ENCODE measurements around the gene CFP.

Gene CFP

DNA sequence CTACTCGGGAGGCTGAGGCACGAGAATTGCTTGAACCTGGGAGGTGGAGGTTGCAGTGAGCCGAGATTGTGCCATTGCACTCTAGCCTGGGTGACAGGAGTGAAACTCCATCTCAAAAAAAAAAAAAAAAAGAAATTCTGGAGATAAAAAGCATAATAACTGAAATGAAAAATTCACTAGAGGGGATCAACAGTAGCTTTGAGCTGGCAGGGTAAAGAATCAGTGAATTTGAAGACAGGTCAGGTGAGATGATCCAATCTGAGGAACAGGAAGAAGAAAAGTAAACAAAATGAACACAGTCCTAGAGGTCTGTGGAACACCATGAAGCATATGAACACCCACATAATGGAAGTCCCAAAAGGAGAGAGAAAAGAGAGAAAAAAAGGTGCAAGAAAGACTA is 32.5 kb downstream of the CFP start:
- no peak for DNase-seq

DNA sequence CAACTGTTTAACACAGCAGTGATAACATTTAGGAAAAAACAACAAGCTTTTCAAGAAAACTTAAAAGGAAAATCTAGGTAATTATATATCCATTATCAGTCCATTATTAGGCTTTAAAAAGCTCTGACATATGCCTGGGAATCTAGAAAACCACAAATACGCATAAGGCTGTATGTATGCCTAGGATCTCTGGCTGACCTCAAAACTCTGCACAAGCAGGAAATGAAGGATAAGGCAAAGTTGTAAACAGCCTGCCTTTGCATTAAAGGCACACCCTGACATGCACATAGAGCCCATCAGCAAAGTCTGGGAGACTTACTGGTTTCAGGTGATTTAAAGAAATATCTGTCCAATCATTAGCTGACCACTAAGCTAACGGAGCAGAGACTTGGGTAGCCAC is 33.5 kb downstream of the CFP start:
- DNase-seq, result no peak

DNA sequence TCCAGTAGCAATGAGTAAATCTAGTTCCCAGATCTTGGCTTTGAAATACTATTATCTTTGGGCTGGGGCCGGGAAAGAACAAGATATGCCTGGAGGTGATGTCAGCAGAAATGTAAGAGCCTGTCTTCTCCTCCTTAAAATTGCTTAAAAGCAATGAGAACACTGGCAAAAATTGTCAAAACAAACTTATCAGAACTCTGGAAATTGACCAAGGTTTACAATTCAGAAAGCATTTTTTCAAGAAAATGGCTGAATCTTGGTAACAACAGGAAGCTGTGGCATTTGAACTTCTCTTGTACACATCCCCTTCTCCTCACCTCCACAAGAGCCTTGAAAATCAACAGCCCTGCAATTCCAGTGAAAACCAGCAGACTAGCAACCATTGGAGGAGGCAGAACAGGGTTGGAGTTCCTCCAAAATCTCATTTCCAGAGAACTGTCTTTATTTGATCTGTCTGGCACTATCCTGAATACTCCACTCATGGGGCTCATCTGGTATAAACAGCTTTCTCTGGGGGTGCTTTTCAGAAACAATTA is 33.9 kb downstream of the CFP start:
- DNase-seq, result no peak

DNA sequence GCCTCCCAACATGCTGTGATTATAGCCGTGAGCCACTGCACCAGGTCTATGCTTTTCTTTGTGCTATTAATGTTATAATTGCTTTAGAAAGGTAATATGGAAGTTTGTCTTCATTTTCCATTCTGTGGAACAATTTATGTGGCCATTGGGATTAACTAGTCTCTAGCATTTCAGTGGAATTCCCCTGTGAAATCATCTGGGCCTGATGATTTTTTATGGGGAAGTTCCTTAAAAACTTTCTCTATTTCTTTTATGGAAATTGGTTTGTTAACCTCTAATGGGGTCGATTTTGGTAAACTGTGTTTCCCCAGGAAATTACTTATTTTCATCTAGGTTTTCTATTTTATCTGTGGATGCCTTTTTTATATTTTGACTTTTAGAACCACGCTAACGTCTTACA is 36.2 kb downstream of the CFP start:
- no peak for DNase-seq

DNA sequence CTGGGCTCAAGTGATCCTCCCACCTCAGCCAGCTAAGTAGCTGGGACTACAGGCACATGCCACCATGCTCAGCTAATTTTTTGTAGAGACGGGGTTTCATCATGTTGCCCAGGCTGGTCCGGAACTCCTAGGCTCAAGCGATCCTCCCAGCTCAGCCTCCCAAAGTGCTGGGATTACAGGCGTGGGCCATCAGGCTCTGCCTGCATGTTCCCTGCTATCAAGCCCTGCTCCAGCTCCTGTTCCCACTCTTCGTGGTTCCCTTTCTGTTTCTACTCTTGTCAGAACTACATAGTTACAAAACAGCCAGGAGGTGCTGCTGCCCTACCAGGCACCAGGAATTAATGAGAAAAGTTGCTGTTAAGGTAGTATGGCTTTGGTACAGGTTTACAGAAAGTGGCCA is 38.7 kb downstream of the CFP start:
- no peak for DNase-seq

DNA sequence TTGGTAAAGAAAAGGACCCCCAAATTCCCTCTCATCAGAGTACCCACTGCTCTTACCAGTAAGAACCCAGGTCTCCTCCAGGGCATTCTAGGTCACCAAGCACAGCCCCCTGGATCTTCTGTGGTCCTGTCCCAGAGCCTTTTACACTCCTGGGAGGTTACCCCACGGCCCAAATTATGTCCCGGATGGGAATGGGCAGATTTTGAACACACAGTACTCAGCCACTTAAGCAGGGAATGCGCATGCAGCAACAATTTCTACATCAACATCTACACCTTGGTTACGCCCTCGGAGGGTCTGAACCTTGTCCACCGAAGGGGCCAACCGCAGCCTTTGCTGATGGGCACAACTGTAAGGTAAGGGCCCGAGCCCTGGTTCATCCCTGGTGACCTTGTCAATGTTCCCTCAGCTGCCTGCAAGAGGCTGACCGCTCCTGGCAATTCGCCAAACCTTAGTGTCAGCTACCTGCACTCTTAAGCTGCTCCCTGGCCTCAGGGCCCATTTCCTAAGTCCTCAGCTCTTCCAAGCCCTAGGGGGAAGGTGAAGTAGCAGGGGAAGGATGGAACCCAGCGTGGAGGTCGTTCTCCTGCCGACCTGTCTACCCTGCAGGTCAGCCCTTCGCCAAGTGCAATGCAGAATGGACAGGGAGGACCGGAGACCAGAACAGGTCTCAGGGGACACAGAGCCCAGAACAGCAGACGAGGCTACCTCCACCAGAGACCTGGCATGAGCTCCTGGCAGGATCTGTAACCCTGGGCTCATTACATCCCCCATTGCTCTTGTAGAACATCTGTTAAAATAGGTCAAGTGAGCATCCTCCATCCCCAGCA is 41.6 kb downstream of the CFP start:
- DNase-seq, result no peak

DNA sequence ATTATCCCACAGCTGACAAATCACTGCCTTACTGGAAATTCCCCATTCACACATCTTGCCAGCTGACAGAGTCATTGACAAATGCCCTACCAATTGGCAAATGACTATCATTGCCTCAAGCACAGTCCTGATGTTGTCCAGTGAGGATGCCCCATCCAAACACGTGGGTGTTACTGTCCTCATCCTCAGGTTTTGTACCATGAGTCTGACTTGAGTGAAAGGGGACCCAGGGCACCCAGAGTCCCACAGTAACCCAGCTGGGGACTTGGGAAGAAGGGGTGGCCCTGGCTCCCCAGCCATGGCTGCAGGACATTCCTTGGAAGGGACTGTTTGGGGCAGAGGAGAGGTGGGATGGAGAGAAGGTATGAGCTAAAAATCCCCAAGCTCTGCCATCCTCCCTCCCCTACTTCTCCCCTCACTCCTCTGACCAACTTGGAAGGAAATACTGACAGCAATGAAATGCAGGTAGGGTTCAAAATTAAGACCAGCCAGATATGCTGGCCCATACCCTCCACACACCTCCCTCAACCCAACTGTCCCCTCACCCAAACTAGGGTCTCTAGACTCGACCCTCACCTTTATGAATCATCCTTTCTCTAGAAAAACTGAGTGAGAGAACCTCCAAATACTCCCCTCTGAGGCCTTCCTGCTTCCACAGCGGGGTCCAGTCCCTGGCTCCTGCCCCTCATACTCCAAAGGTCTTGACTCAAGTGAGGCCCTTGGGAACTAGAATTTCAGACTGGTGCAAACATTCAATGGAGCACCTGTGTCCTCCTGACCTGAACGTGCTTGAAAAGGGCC is 42.4 kb downstream of the CFP start:
- DNase-seq, result no peak

DNA sequence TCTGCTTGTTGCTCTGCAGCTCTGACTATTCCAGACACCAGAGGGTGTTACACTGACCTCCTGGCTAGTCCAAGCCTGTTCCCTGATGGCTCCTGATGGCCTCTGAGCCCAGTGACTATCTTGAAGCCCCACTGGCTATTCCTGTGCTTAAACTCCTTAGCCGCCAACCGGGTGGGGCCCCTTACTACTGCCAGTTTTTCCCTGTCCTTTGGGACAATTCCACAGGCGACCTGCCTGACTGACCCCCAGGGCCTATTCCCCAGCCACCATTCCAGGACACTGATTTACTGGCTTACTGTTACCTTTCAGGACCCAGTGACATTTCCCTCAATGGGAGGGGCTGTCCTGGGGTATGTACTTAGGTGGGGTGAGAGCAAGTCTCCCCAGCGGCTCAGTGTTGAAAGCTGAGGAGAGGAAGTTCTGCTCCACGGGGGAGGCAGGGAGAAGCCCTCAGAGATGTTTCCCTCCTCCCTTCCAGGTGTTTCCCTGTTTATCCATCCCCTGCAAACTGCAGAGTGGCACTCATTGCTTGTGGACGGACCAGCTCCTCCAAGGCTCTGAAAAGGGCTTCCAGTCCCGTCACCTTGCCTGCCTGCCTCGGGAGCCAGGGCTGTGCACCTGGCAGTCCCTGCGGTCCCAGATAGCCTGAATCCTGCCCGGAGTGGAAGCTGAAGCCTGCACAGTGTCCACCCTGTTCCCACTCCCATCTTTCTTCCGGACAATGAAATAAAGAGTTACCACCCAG is 43.5 kb downstream of the CFP start:
- DNase-seq, result no peak

DNA sequence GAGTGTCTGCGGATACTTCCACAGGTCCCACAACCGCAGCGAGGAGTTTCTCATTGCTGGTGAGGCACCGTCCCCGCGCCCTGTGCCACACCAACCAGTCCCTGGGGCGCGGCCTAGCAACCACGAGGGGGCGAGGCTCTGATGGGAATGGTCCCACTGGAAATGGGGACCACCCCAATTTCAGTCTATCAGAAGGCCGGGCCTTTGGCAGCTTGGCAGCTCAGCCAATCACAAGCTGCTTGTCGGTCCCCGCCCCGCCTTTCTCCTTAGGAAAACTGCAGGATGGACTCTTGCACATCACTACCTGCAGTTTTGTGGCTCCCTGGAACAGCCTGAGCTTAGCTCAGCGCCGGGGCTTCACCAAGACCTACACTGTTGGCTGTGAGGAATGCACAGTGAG is 44.5 kb downstream of the CFP start:
- no peak for DNase-seq

DNA sequence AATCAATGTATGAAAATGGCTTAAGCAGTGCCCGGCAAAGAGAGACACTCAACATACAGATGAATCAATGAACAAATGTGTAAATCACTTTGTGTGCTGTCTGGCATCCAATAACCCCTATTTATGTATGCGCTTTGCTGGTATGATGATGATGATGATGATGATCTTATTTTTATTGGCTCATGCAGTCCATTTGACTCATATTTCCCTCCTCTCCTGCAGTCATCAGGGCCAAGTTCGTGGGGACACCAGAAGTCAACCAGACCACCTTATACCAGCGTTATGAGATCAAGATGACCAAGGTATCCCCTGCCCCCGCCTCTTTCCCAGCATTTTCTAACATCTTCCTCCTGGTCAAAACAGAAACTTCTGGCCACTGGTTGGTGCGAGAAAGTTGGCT is 45.0 kb downstream of the CFP start:
- no peak for DNase-seq

DNA sequence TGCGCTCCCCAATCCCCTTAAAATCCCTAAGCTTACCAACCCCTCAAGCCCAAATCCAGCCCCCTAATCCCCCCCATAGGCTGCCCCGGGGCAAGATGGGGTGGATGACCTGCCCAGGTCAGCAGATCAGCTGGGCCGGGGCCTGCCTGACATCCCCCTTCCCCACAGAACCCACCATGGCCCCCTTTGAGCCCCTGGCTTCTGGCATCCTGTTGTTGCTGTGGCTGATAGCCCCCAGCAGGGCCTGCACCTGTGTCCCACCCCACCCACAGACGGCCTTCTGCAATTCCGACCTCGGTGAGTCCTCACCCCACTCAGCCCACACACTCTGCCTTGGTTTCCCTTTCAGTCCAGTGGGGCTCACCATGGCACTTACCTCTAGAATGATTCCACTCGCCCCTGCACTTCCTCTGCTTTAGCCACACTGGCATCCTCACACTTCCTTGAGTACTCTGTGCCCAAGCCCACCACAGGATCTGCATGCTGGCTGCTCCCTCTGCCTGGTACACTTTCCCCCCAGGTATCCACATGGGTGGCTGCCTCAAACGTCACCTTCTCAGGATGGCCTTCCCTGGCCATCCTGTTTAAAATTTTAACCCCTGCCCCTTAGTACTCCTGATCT is 46.4 kb downstream of the CFP start:
- DNase-seq, result no peak

DNA sequence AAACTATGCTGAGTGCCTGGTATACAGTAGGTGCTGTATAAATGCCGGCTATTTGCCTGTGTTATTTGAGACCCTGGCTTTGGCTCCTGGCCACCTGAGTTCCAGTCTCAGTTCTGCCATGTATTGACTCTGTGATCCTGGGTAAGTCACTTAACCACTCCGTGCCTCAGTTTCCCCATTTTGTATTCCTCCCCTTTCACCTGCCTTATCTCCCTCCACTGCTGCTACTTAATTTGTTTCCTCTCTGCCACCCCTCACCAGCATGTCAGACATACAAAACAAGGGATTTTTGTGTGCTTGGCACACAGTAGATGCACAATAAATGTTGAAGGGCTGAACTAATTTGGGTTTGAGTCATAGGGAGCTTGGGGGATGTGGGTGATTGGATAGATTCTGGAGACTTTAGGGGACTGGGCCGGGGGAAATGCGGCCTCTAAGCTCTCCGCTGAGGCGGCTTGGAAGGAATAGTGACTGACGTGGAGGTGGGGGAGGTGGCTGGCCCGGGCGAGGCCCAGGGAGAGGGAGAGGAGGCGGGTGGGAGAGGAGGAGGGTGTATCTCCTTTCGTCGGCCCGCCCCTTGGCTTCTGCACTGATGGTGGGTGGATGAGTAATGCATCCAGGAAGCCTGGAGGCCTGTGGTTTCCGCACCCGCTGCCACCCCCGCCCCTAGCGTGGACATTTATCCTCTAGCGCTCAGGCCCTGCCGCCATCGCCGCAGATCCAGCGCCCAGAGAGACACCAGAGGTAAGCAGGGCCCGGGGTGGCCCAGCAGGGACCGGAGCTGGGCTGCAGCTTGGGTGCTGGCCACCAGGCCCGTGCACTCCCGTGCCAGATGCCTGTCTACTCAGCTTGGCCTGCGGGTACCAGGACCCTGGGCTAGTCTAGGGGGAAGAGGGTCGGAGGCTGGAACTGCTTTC is 47.7 kb downstream of the CFP start, which contains the start of gene TIMP1:
Gene TIMP1 (plus strand): TSS at position 706 of the 917 bp plus-strand sequence. CDS start 980 bp downstream, outside the sequence.
- DNase-seq, result peak; percentile 87

DNA sequence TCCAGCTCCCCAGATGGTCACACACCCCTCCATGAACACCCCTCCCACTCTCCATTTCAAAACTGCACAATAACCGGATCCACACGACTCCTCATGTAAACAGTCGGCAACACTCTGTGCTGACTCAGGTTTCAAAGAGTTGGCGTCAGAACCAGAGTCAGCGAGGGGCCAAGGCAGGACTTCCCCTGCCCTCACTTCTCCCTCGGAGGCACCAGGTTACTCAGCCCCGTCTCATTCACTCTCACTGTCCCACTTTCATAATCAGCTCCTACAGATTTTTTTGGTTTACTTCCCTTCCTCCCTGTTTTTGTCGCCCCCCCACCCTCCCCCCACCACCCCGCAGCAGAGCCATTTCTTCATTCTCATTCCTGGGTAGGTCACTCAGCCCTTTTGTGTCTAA is 50.2 kb downstream of the CFP start:
- DNase-seq, result peak; percentile 60

DNA sequence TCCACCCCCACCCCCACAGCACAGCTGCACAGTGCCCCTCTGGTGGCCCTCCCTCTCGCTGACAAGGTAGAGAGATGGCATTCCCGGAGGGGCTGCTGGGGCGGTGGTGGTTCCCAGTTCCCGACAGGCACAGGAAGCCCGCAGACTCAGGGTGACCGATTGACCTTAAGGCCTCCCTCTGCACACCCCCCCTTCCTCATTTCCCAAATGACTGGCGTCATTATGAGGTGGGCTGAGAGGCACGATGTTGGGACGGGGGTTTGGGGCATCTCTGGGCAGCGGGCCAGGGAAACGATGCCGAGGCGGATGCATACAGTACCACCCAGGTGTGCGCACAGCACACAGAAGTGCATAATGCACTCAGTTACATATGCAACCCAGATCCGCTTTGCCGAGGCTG is 51.0 kb downstream of the CFP start:
- no peak for DNase-seq

DNA sequence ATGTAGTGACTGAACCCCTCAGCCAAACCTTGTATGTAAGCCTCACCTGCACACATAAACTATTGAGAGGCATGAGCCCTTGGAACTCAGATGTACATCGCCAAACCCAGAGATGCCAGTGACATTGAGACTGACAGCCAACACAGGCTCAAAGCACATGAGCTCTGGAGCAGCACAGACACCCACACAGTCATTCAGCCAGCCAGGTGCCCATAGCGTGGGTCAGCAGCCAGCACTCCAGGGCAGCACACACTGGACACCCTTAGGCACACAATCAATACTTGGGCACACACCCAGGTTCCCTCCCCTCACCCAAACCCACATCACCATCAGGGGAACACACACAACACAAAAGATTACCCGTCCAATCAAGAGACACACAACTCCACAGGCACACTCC is 51.8 kb downstream of the CFP start:
- no peak for DNase-seq

DNA sequence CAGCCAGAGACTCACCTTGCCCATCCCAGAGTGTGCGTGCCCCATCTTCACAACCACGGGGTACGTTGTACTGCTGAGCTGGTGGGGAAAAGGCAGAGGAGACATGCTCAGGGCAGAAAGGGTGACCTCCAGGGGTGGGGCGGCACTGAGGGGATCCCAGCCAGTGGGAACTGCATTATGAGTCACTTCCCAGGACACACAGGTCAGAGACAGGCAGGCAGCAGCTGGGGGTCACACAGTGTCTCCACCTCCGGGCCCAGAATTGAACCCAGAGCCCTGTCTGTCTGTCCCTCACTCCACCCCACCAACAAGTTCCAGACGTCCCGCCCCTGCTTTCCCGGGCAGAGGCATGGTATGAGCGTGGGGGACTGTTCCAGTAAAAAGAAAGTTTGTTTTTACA is 52.3 kb downstream of the CFP start:
- DNase-seq, result no peak

DNA sequence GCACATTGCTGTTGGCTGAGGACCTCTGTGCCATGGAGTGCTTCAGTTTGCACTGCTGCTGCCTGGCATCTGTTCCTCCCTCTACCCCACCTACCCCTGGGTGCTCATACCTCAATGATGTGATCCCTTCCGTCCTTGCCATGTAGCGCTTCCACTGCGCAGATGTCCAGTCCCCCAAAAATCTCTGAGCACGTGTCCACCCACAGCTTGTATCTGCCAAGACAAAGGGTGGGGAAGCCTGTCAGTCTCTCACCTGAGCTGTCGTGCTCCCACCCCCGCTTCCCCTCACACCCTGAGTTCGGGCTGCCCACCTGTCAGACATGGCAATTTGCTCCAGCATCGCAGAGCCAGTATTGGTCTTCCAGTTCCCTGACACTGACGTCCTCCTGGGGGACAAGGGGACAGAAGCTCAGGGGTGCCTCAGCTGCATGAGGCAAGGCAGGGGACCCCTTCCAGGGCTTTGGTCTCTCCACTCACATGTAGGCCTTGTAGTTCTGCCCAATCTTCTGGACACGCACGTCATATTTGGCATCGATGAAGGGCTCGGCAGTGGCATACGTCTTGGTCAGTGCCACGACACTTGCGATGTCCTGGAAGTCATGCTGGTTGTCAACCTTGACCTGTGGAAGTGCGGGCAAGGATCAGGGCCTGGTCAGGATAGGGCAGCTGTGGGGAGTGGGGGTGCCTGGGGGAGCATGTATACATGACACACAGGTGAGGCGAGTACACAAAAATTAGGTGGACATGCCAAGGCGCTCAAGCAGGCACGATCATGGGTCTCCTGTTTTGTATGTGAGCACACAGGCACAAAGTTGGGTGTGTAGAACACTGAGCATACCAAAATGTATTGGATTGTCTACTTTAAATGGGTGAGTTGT is 53.5 kb downstream of the CFP start:
- DNase-seq, result no peak

DNA sequence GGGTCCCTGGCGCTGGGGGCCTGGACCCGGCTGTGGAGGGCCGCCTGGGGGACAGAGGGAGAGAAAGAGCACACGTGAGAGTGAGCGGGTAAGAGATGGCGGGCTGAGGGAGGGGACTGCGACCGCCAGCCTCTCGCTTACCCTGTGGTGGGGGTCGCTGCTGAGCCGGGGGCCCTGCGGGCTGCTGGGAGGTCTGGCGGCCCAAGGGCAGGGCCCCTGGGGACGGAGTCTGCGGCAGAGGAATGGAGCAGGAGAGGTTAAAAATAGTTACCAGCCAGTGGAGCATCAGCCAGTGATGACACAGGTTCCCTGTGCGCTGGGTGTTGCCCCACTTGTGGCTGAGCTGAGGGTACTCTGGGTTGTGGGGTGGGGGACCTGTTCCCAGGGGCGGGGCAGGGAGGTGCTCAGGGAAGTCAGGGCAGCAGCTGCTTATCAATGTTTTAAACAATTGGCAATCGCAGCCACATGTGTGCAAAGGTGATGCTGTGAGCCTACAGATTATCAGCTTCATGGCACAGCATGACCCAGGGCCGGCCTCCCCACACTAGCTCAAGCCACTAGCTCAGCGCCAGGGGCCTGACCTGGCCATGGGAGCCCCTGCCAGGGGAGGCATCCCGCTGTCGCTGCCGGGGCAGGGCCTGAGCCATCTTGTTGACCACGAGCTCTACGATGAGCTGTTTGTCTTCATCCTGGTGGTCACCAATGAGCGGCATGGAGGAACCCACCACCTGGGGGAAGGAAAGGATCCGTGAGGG is 55.0 kb downstream of the CFP start:
- no peak for DNase-seq

DNA sequence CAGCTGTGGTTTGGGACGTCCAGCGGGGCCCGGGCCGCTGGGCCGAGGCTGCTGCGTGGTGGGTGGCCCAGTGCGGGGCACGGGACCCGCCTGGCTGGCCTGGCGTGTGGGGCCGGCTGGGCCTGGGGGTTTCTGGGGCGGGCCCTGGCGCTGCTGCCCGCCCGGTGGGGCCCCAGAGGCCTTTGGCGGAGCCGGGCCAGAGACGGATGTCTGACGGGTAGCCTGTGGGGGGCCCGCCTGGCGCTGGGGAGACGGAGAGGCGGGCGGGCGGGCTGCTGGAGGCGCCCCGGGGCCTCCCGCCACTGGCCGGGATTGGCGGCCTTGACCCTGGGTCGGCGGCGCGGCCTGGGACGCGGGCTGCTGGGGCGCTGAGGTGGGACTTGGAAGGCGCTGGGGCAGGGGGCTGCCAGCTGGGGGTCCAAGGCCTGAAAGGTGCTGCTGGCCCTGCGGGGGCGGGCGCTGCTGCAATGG is 55.6 kb downstream of the CFP start:
- no peak for DNase-seq
